Measurements from ENCODE around the gene UBE2J1. TPM values are rescaled to one million over a fixed set of nuclear protein-coding genes. Genes with fewer than 3 reads are reported as not detected.

The UBE2J1 gene
- total and polyA plus RNA-seq, 9 of the 15 experiments (the other 6 are each of a cell fraction or from before 2014, with no cell fraction given): 11.6 to 32.6 (median 22.0) TPM

GRCh38 chr6:89282749-89283148 lies 69.8 kb downstream of the UBE2J1 start:
- Histone ChIP-seq H3K36me3 (ENCODE audit: control insufficient read depth, insufficient read depth, low read length) (no peaks in the 10 kb centered on the region), H3K27me3 (ENCODE audit: control insufficient read depth in 2 of 2, insufficient read depth in 2 of 2, low read length in 2 of 2) (peaks cover 48 to 63% of the 10 kb centered on the region in 2 experiments), H3K9me3 (replicated peaks; ENCODE audit: control insufficient read depth, insufficient read depth, low read depth, low read length) (no peaks in the 10 kb centered on the region), H3K27ac (ENCODE audit: extremely low read depth, low read depth, low read length) (no peak overlapping the region), H2AFZ (ENCODE audit: low read depth, low read length) (no peak overlapping the region), H3K79me2 (ENCODE audit: control insufficient read depth, insufficient read depth, low read length) (no peaks in the 10 kb centered on the region), H3K4me3 (no peak overlapping the region), H4K20me1 (replicated peaks; ENCODE audit: control insufficient read depth, insufficient read depth, low read length) (0 out of 2 replicates have a peak, but pooled peaks cover 4% of the 10 kb centered on the region), H3K4me1 (replicated peaks in 1 of 2; ENCODE audit: control insufficient read depth in 2 of 2, insufficient read depth in 2 of 2, low read length in 2 of 2) (no peaks in the 10 kb centered on the region), H3K9ac (ENCODE audit: insufficient read depth in 1 of 2, low read depth in 2 of 2, low read length in 2 of 2) (no peak overlapping the region), H3K4me2 (ENCODE audit: insufficient read depth, low read length) (no peak overlapping the region), H3K9me1 (ENCODE audit: control insufficient read depth, insufficient read depth, low read length) (no peaks in the 10 kb centered on the region)
- FAIRE-seq: no peak
- POLR2A ChIA-PET: interaction anchor here (0.5 kb wide), 1 partner anchor 59 kb away, joined by 3 read pairs; no protein-coding TSS in a partner anchor
- no TSS peak for BruUV-seq (replicated peaks)
- ATAC-seq: no peak
- WGBS (ENCODE audit: insufficient coverage, low coverage, missing lambda C conversion rate): 1% methylated on average over 8 of the region's 9 CpGs
- intact Hi-C loops (cut with micrococcal nuclease) (no loop called here), in situ Hi-C loops (cut with MboI) (no loop called here)
- CTCF ChIA-PET (ENCODE audit: low intra/inter-chr PET ratio): no interaction called here
- DNase-seq (ENCODE audit: extremely low read depth in 1 of 4, low spot score in 3 of 4): no peak
- no peak for TF ChIP-seq SP1 (CRISPR knock-in tag; IDR thresholded peaks at IDR 0.05)
- no peak for TF ChIP-seq PHF20 (IDR thresholded peaks at IDR 0.05; ENCODE audit: partially characterized antibody)
- no peak for TF ChIP-seq GTF2F1 (IDR thresholded peaks at IDR 0.05; ENCODE audit: low read depth, low read length)
- no peak for TF ChIP-seq MTA3 (IDR thresholded peaks at IDR 0.05; ENCODE audit: borderline replicate concordance)
- TF ChIP-seq GTF2B (IDR thresholded peaks at IDR 0.05; ENCODE audit: extremely low read depth, insufficient read length): no peak
- no peak for TF ChIP-seq CHD1 (IDR thresholded peaks at IDR 0.05; ENCODE audit: low read length)
- no peak for TF ChIP-seq CXXC5 (CRISPR knock-in tag; IDR thresholded peaks at IDR 0.05)
- TF ChIP-seq POLR2B (IDR thresholded peaks at IDR 0.05; ENCODE audit: low read depth, partially characterized antibody): no peak
- TF ChIP-seq MGA (IDR thresholded peaks at IDR 0.05): peak; percentile 58
- TF ChIP-seq ZNF76 (CRISPR knock-in tag; IDR thresholded peaks at IDR 0.05; ENCODE audit: borderline replicate concordance): no peak
- no peak for TF ChIP-seq ZNF232 (CRISPR knock-in tag; IDR thresholded peaks at IDR 0.05)
- TF ChIP-seq POU5F1 (IDR thresholded peaks at IDR 0.05; ENCODE audit: borderline replicate concordance, low read depth, low read length, partially characterized antibody): no peak
